Large intestine (tissue), 3 donors: ENCODE measurements around the gene TRIM47. TPM values are rescaled to one million over a fixed set of nuclear protein-coding genes. Genes with fewer than 3 reads are reported as not detected.
A peak's percentile ranks its signal among the peaks of the same experiment; 100 is the strongest.
"Not testable (repeated sequence)": the region's sequence is repeated elsewhere in the genome, so short reads cannot be mapped to it uniquely, and the experiment has no call there.

Experiments
- DNase-seq, 2 donors: peaks; one replicate each; pipeline versions ENCODE4 v3.0.0 to v3.0.0-alpha.2; 2013
- H3K27ac ChIP-seq: one replicate; pipeline ENCODE4 v1.5.1; 2013; ENCODE audit warnings: low read length
- H3K27me3 ChIP-seq: 2 replicates; pipeline ENCODE4 v1.6.1; 2013; ENCODE audit warnings: low read length; ENCODE audit not compliant: control insufficient read depth, insufficient read depth
- H3K36me3 ChIP-seq: 2 replicates; pipeline ENCODE4 v1.6.1; 2013; ENCODE audit warnings: low read length; ENCODE audit not compliant: control insufficient read depth, insufficient read depth
- H3K4me1 ChIP-seq: one replicate; pipeline ENCODE4 v1.6.1; 2013; ENCODE audit warnings: low read length; ENCODE audit not compliant: control insufficient read depth, insufficient read depth
- H3K4me3 ChIP-seq: one replicate; pipeline ENCODE4 v1.5.1; 2013; ENCODE audit warnings: low read length
- H3K9me3 ChIP-seq: one replicate; pipeline ENCODE4 v1.6.1; 2013; ENCODE audit warnings: mild to moderate bottlenecking, low read depth, low read length, moderate library complexity; ENCODE audit not compliant: control insufficient read depth
- WGBS: methylation state at CpG from one replicate; pipeline ENCODE4 v1.1.5; 2013; ENCODE audit warnings: low lambda C conversion rate; ENCODE audit not compliant: insufficient coverage; 5-methylcytosine and 5-hydroxymethylcytosine counted together
- polyA plus RNA-seq: library from polyadenylated mRNA; unstranded; fragments of 120-200 nt; gene quantifications from one replicate; pipeline ENCODE4 v1.2.1, GENCODE V29; 2013

TRIM47 gene
- polyA plus RNA-seq, 1 donor, result 9.8 TPM

DNA sequence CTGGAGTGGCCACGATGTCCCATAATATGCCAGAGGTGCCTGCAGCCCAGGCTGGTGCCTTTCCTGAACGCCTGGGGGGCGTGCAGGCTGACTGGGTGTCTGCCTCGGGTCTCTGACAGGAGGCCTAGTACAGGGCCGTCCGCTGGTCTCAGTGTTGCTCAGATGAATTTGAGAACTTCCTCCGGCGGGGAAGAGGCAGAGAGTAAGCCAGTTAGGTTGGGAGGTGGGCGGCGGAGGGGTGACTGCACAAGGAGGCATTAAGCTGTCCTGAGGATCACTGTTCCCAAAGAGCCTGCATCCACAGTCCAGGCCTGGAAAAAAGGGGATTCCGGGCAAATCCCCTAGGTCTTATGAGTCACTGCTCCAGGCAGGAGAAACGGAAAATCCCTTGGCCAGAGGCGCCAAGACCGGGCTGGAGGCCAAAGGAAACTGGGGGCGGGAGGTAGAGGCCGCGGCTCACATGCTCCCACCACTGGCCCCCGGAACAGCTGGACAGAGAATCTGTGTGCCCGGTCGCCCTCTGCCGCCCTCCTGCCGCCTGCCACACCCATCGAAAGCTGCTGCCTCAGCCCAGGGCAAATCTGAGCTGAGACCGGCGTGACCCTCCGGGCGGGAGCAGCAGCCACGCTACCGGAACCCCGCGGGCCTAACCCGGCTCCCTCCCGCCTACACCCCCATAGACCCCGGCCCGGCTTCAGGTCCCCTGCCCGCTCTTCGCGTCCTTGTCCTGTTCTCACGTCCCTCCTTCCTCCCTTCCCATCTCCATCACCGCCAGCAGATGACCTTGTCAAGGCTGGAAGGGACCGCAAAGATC, 1.2 kb downstream of the TRIM47 start:
- Histone ChIP-seq H3K27me3 (peaks cover 7% of the 10 kb centered on the region), H3K4me3 (peak overlapping the region; percentile 56), H3K27ac (peak overlapping the region; percentile 70), H3K9me3 (no peaks in the 10 kb centered on the region), H3K36me3 (peaks cover 13% of the 10 kb centered on the region), H3K4me1 (peaks cover 31% of the 10 kb centered on the region)
- WGBS, result 60% methylated on average over 1 of the region's 41 CpGs
- DNase-seq, result peak; percentile 71 to 77

GRCh38 chr17:75876190-75876937, 2.0 kb downstream of the TRIM47 start:
- H3K27me3 ChIP-seq, result peaks cover 7% of the 10 kb centered on the region
- no peaks in the 10 kb centered on the region for H3K9me3 ChIP-seq
- H3K36me3 ChIP-seq, result peaks cover 13% of the 10 kb centered on the region
- DNase-seq, result peak in 1 of 2 donors; percentile 54
- H3K4me1 ChIP-seq, result peaks cover 31% of the 10 kb centered on the region
- H3K4me3 ChIP-seq, result peak overlapping the region; percentile 56
- WGBS, result no CpG with 5 or more reads among the region's 26 CpGs
- H3K27ac ChIP-seq, result peak overlapping the region; percentile 70

- Histone ChIP-seq H3K4me1 (peaks cover 31% of the 10 kb centered on the region), H3K27ac (no peak overlapping the region), H3K9me3 (no peaks in the 10 kb centered on the region), H3K27me3 (peaks cover 7% of the 10 kb centered on the region), H3K4me3 (no peak overlapping the region), H3K36me3 (peaks cover 13% of the 10 kb centered on the region)
- DNase-seq, result no peak
- WGBS, result no CpG with 5 or more reads among the region's 5 CpGs
Measured at GRCh38 chr17:75875940-75876189, 2.5 kb downstream of the TRIM47 start.

- Histone ChIP-seq H3K4me1 (peaks cover 31% of the 10 kb centered on the region), H3K4me3 (no peak overlapping the region), H3K9me3 (no peaks in the 10 kb centered on the region), H3K27me3 (peaks cover 7% of the 10 kb centered on the region), H3K27ac (no peak overlapping the region), H3K36me3 (peaks cover 13% of the 10 kb centered on the region)
- no peak for DNase-seq
- no CpG with 5 or more reads among the region's 18 CpGs for WGBS
Measured at GRCh38 chr17:75875182-75875939, 3.0 kb downstream of the TRIM47 start.

DNA sequence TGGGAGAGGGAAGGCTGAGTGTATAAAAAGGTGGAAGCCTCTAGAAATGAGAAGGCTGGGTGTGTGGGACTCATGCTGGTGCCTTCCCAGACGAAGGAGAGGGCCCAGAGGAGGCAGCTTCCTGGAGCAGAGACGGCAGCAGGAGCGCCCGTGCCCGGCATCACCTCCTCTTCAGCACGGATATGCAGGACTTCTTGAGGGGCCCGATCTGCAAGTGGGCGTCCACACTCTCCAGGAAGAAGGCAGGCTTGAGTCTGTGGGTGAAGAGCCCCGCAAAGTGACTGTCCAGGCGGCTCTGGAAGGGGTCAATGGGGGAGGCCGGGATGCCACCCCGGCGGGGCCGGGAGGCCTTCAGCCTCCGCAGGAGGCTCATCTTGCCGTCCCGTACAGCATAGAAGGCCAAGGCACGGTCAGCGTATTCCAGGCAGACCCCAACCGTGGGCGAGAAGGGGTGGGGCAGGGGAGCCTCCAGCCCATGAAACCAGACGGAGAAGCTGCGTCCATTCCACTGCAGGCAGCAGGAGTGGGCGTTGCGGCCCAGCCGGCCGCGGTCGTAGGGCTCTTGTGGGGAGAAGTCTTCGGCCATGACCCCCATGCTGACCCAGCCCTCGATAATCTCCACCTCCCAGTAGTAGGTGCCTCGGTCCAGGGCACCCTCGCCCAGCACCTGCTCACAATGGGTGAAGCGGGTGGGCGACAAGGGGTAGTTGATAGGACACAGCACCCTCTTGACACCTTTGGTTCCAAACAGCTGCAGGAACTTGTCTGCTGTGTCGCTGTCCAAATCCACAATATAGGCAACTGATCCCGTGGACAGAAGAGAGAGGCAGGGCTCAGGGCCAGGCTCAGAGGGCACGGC, 3.8 kb downstream of the TRIM47 start:
- H3K27me3 ChIP-seq, result peaks cover 7% of the 10 kb centered on the region
- no peak for DNase-seq
- no peak overlapping the region for H3K27ac ChIP-seq
- no peaks in the 10 kb centered on the region for H3K9me3 ChIP-seq
- H3K4me3 ChIP-seq, result no peak overlapping the region
- no CpG with 5 or more reads among the region's 38 CpGs for WGBS
- peaks cover 34% of the 10 kb centered on the region for H3K4me1 ChIP-seq
- peaks cover 13% of the 10 kb centered on the region for H3K36me3 ChIP-seq

- peaks cover 13% of the 10 kb centered on the region for H3K36me3 ChIP-seq
- H3K27ac ChIP-seq, result no peak overlapping the region
- WGBS, result no CpG with 5 or more reads among the region's 11 CpGs
- DNase-seq, result no peak
- H3K9me3 ChIP-seq, result no peaks in the 10 kb centered on the region
- H3K27me3 ChIP-seq, result peaks cover 2% of the 10 kb centered on the region
- H3K4me1 ChIP-seq, result peaks cover 40% of the 10 kb centered on the region
- H3K4me3 ChIP-seq, result no peak overlapping the region
Measured at GRCh38 chr17:75873587-75874322, 4.6 kb downstream of the TRIM47 start.

- Histone ChIP-seq H3K36me3 (peaks cover 13% of the 10 kb centered on the region), H3K9me3 (no peaks in the 10 kb centered on the region), H3K27ac (peak overlapping the region; percentile 64), H3K27me3 (no peaks in the 10 kb centered on the region), H3K4me1 (peaks cover 40% of the 10 kb centered on the region), H3K4me3 (no peak overlapping the region)
- peak in 1 of 2 donors; percentile 65 for DNase-seq
- no CpG with 5 or more reads among the region's 13 CpGs for WGBS
Measured at GRCh38 chr17:75872434-75873351, 5.7 kb downstream of the TRIM47 start.

DNA sequence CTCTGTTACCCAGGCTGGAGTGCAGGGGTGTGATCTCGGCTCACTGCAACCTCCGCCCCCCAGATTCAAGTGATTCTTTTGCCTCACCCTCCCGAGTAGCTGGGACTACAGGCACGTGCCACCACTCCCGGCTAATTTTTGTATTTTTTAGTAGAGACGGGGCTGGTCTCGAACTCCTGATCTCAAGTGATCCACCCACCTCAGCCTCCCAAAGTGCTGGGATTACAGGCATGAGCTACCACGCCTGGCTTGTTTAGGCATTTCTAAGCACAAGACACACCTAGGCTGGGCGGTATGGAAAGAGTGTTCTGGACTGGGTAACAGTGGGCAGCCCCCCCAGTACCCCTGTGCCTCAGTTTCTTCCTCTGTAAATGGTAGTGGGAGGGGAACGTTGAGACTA, 8.2 kb downstream of the TRIM47 start:
- not testable (repeated sequence) for DNase-seq, H3K9me3 ChIP-seq, H3K4me3 ChIP-seq, H3K27me3 ChIP-seq, H3K27ac ChIP-seq, H3K36me3 ChIP-seq
- peaks cover 18% of the 10 kb centered on the region for H3K4me1 ChIP-seq
- WGBS, result 83% methylated on average over 1 of the region's 10 CpGs
